HG02938 (cell line): ENCODE results near the gene TACR1.
"Not testable (repeated sequence)": the region's sequence is repeated elsewhere in the genome, so short reads cannot be mapped to it uniquely, and the experiment has no call there.

Experiments
- ATAC-seq: cut with Tn5 transposase; IDR thresholded peaks from one replicate; pipeline ENCODE4 v1.9.1; 2021; ENCODE audit warnings: mild to moderate bottlenecking, moderate library complexity; ENCODE audit not compliant: unreplicated experiment

TACR1 gene

DNA sequence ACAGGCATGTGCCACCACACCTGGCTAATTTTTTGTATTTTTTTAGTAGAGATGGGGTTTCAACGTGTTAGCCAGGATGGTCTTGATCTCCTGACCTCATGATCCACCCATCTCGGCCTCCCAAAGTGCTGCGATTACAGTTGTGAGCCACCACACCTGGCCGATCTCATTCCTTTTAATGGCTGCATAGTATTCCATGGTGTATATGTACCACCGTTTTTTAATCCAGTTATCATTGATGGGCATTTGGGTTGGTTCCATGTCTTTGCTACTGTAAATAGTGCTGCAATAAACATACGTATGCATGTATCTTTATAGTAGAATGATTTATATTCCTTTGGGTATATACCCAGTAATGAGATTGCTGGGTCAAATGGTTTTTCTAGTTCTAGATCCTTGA is 51.4 kb downstream of the TACR1 start:
- not testable (repeated sequence) for ATAC-seq

DNA sequence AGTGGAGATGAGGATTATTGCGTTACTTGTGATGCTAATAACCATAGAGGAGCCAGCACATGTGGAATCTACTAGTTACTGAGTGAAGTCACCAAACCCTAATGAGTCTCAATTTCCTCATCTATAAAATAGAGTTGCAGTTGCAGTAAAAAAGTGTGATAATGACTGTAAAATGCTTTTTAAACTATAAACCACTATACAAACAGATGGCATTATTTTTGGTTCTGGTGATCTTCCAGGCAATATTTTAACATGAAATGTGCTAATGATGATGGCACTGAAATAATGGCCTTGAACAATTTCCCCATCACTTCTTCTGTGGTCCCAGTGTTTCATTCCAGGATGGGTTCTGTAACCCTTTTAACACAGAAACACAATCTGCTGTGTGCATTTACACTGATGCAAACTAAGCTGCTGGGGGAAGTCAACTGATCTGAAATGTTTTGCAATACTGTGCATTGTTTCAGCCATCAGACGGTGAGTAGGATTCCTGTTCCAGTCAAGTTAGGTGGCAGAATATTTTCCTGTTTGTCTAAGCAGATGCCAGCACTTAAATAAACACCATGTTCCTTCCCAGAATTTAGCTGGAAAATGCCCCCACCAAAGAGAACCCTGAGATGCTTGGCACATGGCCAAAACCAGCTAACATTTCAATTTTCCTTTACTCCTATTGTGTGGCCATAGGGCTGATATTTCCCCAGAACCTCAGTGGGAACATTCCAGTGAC is 52.6 kb downstream of the TACR1 start:
- no peak for ATAC-seq

DNA sequence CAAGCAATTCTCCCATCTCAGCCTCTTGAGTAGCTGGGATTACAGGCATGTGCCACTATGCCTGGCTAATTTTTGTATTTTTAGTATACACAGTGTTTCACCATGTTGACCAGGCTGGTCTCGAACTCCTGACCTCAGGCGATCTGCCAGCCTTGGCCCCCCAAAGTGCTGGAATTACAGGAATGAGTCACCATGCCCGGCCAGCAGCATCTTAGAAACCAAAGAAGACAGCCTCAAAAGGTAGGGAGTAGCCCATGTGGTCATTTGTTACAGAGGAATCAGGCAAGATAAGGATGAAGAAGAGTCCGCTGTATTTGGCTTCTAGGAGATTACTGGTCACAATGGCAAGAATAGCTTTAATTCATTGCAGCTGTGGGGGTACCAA is 53.1 kb downstream of the TACR1 start:
- ATAC-seq, result not testable (repeated sequence)

DNA sequence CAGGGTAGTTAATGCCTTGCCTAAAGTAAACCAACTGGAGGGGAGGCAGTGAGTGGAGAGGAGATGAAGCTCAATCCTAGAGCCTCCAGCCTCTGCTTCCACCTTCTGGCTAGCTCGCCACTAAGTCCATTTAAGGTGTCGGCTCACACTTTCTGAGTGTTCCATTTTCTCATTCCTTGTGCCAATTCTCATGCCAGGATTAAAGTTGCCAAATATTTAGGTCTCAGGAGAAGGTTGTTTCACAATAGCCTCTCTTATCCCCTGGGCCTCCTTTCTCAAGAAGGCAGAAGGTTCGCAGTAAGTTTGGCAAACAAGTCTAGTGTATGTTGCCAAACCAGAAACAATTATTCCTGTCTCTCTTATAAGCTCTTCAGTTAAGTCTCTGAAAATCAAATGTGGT is 57.2 kb downstream of the TACR1 start:
- no peak for ATAC-seq

DNA sequence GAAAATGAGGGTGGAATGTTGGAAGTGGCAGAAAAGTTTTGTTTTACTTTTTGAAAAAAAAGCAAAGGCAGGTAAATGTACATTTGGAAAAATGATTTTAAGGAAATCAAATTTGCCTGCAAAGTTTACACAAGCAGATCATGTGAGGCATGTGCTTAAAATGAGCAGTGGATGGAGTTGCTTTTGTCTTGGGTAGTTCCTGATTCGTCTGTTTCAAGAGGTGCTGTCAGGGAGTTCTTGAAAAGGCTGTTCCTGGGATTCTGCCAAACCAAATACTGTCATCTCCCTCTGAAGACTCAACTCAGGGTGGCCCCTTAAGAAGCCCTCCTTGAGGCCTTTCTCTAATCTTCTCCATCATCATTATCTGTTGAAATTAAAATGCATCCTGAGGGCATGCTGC is 59.0 kb downstream of the TACR1 start:
- ATAC-seq, result no peak

DNA sequence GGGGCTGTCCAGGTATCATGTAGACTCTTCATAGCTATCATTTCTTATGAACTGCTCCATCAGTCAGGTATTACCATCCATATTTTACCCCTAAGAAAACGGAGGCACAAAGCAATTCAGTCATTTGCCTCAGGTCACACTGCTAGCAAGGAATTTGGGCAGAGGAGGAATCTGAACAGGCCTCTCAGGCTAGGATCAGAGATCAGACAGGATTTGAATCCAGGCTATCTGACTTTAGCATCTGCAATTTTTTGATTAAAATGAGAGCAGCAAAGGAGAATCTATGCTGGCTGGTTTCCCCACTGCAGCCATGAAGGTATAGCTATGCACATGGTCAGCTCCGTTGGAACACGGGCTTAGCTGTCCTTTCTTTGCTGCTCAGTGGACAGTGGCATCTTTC is 60.1 kb downstream of the TACR1 start:
- ATAC-seq, result no peak

DNA sequence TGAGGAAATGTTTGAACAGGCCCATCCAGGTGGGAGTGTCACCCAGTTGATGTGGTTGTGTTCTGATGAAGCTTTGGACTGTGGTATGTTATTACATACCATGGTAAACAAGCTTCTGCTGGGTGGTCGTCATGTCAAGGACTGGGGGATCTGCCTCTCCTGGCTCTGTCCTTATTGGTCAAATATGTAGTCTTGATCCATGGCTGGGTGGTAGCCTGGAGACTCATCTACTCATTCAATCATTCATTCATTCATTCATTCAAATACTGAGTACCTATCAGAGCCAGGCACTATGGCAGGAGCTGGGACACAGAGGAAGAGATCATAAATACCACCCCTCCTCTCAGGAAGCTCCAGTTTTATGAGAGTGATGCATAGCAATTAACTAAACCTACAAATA is 60.8 kb downstream of the TACR1 start:
- no peak for ATAC-seq

DNA sequence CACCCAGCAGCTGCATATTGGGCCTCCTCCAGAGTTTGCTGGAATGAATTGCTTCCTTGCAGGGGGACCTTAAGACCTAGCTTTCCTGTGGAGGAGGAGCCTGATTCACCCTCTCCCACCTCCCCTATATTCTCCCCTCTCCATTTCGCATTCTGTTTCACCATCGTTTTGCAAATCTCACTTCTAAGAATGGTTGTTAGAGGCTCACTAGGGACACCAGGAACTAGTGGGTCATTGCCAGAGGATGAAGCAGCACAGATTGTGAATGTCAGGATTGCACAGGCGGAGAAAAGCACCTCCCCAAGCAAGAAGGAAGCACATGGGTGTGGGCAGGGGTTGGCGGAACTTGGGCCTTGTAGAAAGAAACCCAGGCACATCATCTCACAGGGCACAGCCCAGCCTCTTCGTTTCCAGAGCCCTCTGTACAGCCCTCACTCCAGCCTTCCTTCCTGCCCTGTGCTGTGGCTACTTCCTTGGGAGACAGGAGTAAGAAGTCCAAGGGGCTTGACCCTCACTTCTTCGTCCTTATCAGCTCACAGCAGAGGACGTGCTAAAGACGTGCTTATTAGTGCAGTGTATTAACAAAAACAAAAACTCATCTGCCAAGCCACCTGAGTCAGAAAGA is 63.4 kb downstream of the TACR1 start:
- no peak for ATAC-seq

DNA sequence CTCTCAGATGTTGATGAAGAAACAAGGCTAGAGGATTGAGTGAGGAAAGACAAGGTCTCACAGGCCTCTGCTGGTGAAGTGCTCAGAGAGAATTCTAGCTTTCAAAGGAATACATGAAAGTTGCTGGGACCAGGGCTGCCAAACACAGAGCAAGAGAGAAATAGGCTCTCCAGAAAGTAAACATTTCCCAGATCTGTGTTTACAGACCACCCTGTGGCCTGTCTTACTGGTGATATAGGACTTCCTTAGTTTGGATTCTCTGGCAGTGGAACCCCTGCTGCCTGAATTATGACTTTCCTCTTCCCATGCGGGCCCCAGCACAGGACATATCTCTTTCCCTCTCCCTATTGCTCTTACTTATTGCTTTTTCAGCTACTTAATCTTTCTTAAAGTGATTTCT is 64.5 kb downstream of the TACR1 start:
- no peak for ATAC-seq

DNA sequence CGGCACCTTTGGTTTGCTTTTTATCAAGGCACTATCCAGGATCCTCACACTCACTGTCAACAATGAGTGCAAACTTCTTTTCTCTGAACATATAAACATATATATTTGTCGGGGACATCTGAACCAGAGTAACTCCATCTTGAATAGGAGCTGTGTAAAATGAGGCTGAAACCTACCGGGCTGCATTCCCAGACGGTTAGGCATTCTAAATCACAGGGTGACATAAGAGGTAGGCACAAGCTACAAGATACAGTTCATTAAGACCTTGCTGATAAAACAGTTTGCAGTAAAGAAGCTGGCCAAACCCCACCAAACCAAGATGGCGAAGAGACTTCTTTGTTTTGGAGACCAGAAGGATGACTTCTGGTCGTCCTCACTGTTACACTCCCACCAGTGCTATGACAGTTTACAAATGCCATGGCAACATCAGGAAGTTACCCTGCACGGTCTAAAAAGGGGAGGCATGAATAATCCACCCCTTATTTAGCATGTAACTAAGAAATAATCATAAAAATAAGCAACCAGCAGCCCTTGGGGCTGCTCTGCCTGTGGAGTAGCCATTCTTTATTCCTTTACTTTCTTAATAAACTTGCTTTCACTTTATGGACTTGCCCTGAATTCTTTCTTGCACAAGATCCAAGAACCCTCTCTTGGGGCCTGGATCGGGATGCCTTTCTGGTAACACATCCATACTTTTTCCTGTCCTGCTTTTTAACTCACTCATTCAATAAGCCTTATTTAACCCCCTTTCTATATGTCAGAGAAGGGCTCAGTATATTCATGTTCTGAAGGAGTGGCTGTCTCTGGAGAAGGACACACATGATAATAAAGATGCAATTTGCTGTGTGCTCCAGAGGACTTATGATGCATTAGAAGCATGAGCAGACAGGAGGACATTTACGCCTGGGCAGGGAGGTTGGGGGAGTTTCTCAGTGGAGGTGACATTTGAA is 65.4 kb downstream of the TACR1 start:
- ATAC-seq, result no peak

DNA sequence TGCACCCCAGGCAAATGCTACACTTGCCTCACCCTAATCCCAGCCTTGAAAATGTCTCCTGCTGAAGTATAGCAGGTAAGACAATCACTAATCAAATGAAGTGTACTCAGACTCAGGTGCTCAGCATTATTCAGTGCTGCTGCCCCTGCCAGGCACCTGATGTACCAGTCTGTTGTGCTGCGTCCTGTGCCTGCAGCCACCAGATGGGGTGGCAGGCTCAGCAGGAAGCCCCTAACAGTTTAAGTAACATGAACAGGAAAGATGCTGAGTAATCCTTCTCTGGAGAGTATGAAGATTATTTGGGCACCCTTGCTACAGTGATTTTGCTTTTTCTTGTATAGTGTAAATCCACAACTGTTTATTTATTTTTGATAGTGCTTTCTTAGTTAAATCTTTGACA is 69.1 kb downstream of the TACR1 start:
- ATAC-seq, result no peak

DNA sequence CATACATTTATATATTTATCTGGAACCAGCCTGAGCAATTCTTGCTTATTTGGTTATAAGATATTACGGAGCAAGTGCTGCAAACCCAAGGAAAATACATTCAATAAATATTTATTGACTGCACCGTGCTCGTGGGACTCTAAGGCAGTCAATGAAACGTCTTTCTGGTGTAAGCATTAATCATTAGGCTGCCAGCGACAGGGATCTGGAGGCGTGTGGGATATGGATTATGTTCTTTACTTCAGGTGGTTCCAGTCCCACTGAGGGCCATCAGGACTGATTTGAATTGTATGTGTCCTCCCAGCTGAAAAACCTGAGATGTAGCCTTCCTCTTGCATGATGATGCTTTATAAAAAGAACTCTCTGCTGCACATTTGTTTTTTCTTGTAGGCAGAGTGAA is 75.4 kb downstream of the TACR1 start:
- no peak for ATAC-seq

DNA sequence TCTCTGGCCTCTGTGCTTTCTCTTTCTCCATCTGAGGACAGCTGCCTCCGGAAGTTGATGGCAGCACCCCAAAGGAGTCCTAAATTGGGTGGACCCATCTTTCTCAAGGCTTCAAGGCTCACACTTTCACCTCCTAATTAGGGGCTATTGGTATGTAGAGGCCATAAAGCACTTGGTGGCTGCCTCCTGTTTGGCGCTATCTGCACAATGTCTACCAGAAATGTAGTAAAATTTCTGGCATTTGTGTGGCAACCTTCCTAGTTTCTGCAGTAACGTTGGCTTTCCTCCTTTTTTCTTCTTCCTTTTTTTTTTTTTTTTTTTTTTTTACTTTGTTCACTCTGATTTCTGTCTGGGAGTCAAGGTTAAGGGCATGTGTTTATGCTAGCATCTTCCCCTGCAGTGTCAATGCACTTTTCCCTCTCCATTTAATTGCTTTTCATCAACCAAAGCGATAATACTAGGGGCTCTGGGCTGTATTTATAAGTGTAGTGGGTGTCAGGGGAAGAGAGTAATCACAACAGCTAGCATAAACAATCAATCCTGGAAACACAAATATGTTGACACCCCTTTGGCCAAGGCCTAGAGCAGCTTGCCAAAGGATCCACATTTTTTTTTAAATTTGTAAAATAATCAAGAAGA is 86.0 kb downstream of the TACR1 start:
- no peak for ATAC-seq

DNA sequence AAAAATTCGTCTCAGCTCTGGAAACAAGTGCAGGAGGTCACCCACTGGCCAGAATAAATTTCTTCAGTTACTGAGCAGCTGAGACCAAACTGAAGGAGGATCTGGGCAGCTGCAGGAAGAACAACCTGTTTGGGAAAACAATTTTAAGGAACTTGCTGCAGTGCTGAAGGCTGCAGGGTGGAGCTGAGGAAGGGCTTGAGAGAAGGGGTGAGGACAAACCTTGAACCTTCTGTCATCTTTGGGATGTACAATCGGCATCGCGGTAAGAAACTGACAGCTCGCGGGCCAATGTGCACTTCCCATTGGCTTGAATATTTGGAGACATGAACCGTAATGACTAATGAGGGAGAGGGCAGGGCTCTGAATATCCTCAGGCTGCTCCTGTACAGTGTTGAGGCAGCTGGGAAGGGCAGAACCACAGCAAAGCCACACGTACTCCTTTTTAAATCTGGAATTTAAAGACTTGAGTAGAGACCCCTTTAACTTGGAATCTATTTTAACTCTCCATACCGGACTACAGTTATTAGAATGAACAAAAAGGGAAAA is 90.3 kb downstream of the TACR1 start:
- ATAC-seq, result no peak

DNA sequence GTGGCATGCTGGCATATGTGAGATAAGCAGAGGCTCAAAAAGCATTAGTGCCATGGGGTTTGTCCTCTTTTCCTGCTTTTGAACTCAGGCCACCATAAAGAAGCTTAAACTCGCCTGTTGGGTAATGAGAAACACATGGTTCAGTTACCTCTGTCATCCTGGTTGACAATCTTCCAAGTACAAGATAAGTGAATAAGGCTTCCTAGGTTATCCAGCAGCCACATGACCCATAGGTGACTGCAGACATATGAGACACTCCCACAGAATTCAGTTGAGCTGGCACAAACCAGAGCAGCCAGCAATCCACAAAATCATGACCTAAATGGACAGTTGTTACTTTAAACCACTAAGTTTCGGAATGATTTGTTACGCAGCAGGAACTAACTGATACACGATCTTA is 97.3 kb downstream of the TACR1 start:
- ATAC-seq, result no peak

DNA sequence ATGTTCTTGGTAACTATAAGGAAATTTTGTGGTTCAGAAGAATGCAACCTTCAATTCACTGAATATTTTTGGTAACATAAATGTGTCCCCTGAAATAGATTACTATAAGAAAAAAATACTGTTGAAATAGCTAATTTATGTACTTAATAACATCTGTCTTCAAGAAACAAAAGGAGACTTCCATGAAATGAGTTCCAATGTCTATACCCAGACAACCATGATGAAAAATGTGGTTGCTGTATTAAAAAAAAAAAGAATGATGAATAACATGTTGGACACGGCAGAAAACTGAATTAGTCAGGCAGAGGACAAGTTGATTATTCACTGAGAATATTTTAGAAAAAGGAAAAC is 98.5 kb downstream of the TACR1 start:
- no peak for ATAC-seq

DNA sequence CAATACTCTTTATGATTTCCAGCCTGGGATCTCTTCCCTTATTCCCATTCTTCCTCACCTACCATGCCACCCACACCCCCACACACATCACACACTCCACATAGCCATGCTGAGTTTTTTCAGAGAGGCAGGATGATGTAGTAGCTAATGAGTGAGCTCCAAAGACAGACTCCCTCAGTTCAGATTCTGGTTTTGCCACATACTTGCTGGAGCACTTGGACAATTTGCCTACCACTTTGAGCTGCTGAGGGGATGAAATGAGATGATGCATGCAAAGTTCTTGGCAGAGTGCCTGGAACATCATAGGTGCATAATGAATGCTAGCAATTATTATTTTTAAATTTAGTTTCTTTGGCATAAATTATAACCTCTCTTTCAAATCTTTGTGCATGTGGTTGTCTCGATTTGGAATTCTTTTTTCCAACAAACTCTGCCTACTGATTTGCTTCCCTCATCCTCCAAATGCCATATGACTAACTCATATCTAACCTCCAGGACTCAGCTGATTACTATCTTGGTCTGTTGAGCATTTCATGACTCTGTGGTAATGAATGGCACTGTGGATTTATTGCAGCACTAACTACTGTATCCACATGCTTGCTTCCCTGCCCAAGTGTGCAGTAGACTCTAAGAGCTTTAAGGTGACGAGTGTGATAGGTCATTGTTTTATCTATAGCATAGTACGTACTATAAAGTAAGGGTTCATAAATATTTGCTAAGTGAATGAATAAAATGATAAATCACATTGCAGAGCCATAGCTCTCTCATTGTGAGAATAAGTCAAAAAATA is 99.1 kb downstream of the TACR1 start:
- no peak for ATAC-seq

DNA sequence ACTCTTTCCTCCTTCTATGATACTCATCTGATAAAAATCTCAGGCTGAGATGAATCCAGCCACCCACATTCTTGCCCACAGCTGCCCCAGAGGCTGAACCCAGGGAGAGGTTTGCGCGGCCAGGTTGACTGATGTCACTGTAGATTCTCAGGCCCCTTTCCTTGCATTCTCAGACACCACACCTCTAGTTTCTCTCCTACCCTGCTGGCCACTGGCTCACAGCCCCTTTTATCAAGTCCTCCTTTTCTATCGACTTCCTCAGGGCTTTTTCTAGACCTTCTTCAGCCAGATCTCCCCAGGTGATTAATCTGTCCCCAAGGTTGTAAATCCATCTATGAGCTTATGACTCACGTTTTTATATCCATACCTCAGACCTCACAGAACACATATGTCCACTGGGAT is 99.8 kb downstream of the TACR1 start:
- ATAC-seq, result no peak

DNA sequence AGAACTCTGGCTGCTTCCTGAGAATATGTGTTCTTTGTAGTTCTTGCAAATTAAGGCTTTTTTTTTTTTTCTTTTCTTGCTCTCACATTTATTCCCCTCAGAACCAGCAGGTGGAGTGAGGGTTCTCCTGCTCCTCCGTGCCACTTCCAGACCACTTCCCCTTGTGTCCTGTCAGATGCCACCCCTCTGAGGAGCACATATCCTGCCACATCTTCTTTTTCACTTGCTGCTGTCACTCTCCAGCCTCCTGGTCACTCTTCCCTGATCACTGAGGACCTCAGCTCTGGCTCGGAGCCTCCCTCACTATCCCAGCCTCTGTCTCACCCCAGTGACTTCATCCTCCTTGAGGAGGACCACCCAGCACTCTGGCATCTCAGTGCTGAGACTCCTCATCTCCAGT is 100.5 kb downstream of the TACR1 start:
- no peak for ATAC-seq

DNA sequence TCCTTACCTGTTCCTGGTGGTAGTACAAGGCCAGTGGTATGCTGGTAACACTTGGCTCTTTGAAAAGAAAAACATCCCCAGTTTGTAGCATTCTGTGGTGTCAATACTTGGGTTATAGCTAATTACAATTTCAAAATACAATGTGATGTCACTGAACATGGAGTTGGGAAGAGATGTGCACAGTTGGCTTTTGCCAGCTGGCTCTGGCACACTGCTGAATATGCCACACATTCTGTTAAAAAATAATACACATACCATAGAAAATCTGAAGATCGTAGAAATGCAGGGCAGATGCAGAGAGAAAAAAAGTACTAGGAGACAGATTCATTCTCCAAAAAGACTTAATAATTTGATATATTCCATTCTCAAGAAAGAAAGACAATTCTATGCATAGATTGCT is 101.5 kb downstream of the TACR1 start:
- no peak for ATAC-seq
